NCI-H2107 treated with DMSO at 0.1 percent for 48 hours (cell line): ENCODE data around the gene MAP2.
A peak's percentile ranks its signal among the peaks of the same experiment; 100 is the strongest.

ENCODE experiments used
- DNase-seq: peaks from one replicate; lab custom pipeline; 2025; ENCODE audit not compliant: unreplicated experiment; lab: John Stamatoyannopoulos, UW

The MAP2 gene

GRCh38 chr2:209526561-209526960, 102.7 kb downstream of the MAP2 start:
- DNase-seq: no peak

DNA sequence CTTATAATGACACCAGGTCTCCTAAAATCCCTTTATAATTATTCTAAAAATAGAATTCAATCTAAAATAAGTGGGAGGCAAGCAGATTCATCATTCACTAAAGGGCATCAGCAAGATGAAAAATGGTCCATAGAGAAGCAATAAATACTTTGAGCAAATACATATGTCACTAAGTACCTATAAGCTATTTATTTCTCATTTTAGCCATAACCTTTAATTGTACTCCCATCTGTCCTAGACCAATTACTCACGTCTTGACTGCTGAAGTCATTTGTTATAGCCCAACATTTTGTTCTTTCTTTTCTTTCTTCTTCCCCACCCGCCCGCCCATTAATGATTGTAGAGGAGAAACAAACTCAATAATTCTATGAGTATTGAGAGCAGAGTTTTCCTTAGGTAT, 105.7 kb downstream of the MAP2 start:
- DNase-seq: no peak

GRCh38 chr2:209532321-209532720, 108.5 kb downstream of the MAP2 start:
- DNase-seq: no peak

- no peak for DNase-seq
These were observed 109.5 kb downstream of the MAP2 start for GRCh38 chr2:209533391-209533790.

DNA sequence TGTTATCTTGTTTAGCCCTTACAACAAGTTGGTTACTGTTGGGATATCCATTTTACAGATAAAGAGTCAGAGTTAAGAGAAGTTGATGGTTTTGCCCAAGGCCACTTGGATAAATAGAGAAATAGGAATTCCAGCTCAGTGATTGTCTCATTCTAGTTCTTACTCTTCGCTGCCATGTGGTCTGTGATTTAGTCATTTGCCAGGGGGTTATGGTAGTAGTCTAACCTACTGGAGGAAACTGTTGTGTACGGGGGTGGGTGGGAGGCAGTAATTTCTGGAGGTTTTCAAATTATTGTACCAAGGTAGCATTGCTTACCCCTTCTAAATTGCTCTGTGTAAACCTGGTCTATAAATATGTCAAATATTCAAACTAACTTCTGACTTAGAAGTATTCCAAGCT, 110.4 kb downstream of the MAP2 start:
- no peak for DNase-seq

DNA sequence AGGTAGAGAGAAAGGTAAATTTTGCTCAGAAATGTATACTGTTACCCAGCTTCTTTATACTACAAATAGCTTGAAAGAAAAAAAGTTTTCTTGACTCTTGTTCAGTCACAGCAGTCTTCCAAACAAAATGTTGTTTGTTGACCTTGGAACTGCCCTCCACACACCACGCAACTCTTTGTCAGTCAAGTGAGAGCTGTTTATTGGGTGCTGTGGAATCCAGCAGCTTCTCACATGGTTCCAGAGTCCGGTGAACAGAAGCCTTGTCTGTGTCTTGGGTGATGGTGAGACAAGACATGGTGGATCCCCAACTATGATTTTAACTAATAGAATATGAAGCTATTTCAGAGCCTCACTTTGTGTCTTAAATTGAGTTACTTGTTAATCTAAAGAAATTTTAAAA, 112.5 kb downstream of the MAP2 start:
- DNase-seq: no peak

- no peak for DNase-seq
These were observed 123.9 kb downstream of the MAP2 start for GRCh38 chr2:209547726-209548125.

DNA sequence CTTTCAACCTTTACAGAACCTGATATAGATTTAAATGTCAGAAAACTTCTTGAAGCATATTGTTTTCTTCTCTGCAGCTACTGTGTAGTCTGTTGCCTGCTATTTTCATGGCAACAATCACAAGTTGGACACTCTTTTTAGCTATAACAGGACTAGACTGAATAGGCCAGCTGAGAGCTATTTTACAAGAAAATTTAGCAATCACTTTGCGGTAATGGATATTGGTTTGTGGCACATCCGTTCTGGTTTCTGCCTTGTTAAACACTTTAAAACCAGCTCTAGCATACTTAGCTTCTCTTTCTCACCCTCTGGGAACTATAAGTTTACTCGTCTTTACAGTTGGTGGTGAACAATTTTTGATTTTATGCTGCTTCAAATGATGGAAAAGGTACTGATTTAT, 125.7 kb downstream of the MAP2 start:
- no peak for DNase-seq

DNA sequence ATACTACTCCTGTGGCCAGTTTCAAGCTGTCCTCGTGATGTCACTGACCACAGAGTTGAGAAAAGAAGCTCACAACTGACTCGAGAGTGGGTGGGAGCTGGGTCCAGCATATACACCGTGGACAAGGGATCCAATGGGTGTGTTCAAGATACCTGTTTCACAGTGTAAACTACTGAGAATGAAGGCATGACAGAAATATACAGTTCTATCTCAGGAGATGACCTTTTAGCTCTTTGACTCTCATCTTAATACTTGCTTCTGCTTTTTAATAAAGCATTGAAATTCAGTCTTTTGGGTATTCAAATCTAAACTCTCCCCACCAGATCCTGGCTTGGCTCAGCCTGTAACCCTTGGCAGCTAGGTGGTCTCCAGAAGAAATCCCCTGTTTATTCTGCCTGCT, 130.1 kb downstream of the MAP2 start:
- DNase-seq: no peak

DNA sequence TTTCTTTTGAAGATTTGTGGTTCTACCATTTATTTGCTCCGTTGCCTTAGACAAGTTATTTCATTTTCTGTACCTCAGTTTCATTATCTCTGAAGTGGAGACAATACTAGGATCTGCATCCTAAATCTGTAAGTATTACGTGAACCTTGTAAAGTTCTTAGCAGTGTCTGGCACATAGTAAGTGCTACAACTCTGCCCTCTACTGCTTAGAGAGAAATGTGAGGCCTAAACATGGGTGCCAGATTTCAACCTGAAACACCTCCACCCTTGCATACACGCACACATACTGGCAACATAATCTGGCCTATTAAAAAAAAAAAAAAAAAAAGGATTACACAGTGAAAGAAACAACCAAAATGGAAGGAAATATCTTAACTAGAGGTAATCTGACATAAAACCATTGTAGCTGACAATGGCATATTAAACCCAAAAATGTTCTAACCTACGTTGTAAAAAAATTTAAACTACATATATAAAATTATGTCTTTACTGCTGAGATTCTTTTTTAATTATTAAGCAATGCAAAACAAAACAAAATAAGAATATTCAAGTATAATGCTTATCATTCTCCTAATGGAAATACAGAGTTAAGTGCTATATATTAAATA, 132.6 kb downstream of the MAP2 start:
- DNase-seq: peak; percentile 59

DNA sequence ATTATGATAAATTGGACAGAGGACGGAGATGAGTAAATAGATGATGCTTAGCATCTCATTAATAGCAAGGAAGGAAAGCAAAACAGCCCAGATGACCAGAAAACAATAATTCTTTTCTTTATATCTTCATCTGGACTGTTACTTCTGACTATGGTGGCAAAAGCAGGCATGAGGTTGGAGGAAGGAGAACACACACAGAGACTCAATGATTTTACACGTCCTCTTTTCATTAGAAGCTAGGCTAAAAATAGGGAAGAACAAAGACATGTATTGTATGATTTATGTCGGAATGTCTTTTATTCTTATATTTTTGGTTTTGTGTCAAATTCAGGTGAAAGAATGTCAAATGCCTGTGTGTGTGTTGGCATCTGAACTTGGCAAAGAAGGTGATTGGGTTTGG, 137.1 kb downstream of the MAP2 start:
- DNase-seq: no peak

DNA sequence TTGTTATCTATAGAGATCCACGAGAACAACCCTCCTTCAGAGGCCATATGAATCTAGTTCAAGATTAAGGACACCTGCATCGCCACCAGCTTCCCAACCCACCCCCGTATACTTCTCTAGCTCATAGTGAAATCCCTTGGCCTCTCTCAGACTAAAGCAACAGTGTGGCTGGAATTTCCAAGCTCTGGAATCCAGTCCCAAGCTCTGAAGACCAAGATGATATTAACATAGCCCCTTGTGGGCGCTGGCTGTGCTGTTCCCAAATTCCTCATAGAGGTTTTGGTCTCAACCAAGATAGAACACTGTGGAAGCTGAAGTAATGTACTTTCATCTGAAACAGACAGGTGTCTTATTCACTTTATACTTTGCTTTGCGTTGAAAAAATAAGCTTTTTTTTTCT, 139.6 kb downstream of the MAP2 start:
- DNase-seq: no peak

DNA sequence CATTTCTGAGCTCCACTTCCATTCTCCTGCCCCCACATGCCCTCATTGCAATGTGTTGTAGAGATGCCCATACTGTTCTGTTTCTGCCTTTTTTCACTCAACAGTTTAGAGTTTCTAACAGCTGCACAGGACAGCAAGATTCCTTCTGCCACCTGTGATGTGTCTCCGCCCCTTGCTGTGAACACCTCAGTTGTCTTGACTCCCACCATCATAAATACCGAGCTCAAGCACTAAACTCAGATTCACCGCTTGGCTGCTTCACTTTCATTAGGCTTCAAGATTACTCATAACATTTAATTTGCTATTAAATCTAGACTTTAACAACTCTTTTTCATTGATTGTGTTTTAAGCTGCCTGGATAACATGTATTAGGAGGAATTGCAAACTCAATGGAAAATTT, 141.0 kb downstream of the MAP2 start:
- DNase-seq: no peak

DNA sequence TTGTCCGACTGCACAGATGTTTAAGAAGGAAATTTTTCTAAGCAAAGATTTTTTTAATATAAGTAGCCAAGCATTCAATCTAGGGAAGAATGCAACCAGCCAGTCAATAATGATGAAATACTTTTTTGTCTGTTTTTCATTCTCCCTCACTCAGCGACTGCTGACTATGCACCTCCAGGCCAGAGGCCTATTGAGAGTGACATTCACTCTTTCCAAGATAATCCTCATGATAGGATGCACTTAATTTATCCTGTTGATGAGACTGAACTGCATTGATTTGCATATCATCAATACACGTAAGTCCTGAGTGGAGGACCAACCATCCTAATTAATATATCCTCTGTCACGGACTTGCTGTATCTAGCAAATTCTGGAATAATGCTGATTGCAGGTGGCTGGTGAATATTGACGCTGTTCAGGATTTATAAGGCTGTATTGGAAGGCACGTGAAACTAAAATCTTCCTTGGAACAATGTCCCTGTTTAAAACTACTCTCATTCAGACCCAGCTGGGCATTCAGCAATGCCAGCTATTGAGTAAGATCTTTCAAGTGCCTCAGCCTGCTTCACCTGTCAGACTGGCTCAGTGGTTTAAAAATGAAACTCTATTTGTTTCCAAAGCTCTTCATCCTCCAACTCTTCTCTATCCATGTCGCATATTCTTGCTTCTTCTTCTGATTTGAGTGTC, 142.2 kb downstream of the MAP2 start:
- DNase-seq: peak; percentile 71

GRCh38 chr2:209570194-209570593, 146.3 kb downstream of the MAP2 start:
- DNase-seq: peak; percentile 53

DNA sequence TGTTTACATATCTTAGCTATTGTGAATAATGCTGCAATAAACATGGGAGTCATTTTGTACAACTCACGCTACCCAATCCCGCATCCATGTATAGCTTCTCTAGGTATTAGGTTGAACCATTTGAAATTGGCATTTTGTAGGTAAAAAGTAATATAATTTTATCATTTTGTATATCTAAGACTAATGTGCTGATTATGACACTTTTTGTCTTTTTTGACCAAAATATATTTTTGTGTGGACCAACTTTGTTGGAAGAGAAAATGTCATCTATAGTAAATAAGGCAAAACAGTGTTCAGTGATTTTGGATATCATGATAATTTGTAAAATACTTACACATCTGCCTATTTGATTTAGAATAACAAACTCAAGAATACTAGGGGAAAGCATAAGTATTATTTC, 150.7 kb downstream of the MAP2 start:
- no peak for DNase-seq

DNA sequence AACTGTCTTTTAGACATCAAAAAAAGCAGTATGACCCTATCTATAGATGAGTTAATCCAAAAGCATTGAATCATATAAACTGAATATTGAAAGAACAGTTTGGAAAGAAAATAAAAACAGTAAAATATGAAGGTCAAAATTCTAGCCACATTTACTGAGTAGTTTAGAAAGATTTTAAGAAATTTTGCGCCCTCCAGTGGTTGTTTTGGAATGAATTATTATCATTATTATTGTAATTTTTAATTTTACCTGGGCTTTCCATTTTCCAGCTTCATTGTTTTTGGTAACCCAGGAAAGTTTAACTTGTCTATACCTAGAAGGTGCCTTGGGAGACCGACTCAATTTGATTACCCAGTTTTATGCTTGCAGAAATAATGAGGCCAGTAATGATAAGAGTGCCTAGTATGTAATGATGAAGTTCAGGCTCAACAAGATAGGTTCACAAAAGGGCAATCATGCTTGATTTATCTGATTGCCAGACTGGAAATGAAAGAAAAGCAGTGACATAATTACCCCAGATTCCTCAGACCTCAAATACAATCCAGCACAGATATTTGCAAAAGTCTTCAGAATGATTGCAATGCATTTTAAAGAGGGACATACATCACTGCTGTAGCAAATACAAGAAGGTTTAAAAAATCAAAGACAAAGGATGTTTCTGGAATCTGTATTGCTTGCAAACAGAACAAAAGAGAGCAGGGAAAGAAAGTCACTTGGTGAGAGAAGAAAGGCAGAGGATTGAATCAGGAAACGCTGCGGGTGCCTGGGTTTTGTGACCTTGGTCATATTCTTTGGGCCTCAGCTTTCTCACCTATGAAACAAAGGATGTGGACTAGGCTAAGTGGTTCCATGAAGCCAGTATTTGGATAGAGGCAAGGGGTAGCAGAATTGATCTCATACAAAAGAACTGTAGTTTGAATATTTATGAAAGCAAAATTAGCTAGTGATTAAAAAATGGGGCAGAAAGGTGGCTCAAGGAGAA, 153.8 kb downstream of the MAP2 start:
- peak; percentile 20 for DNase-seq

GRCh38 chr2:209578394-209579001, 154.7 kb downstream of the MAP2 start:
- DNase-seq: no peak

GRCh38 chr2:209579230-209579749, 155.4 kb downstream of the MAP2 start:
- DNase-seq: peak; percentile 76

DNA sequence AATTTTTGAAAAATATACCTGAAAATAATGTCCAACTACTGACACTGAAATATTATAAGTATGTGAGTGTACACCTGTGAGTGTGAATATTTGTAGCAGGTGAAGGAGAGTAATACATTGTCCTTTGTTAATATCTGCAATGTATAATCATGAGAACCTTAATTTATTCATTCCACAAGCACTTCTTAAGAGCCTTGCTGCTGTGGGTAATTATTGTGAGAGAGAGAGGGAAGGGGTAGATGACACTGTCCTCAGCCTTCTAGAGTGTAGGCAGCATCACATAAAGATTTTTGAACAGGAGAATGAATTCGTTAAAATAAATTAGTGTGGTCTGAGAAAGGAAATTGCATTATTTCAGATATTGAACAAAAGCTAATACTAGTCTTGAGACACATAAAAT, 157.2 kb downstream of the MAP2 start:
- DNase-seq: no peak

- no peak for DNase-seq
These were observed 158.4 kb downstream of the MAP2 start for GRCh38 chr2:209582281-209582680.
